Measurements from ENCODE around the gene DNAJB5. TPM values are rescaled to one million over a fixed set of nuclear protein-coding genes. Genes with fewer than 3 reads are reported as not detected.

Gene DNAJB5
- polyA plus RNA-seq, 2 donors: 4.2 to 8.9 TPM

- H3K27me3 ChIP-seq (ENCODE audit: control insufficient read depth in 1 of 2, insufficient read depth in 2 of 2, low read length in 2 of 2): no peaks in the 10 kb centered on the region
- WGBS, 2 donors: 42 to 49% methylated on average over 48 of the region's 48 CpGs
- H3K4me3 ChIP-seq (ENCODE audit: low read depth in 1 of 2, low read length in 2 of 2): no peak overlapping the region
- no peaks in the 10 kb centered on the region for H3K36me3 ChIP-seq (ENCODE audit: control insufficient read depth in 2 of 2, insufficient read depth in 2 of 2, low read length in 1 of 2)
- H3K9me3 ChIP-seq (ENCODE audit: control insufficient read depth in 2 of 2, insufficient read depth in 1 of 2, low read depth in 1 of 2, low read length in 1 of 2): no peaks in the 10 kb centered on the region
- H3K27ac ChIP-seq (ENCODE audit: low read depth in 2 of 2, low read length in 1 of 2): peak overlapping the region in 1 of 2 donors; percentile 9
- H3K4me1 ChIP-seq (ENCODE audit: control insufficient read depth in 2 of 2, insufficient read depth in 2 of 2, low read length in 1 of 2): peaks cover 0 to 3% of the 10 kb centered on the region in 2 donors
Observed at GRCh38 chr9:35035851-35036701, 46.5 kb downstream of the DNAJB5 start.

- H3K27ac ChIP-seq (ENCODE audit: low read depth in 2 of 2, low read length in 1 of 2): no peak overlapping the region
- WGBS, 2 donors: 83 to 92% methylated on average over 3 of the region's 3 CpGs
- H3K4me1 ChIP-seq (ENCODE audit: control insufficient read depth in 2 of 2, insufficient read depth in 2 of 2, low read length in 1 of 2): no peaks in the 10 kb centered on the region
- no peak overlapping the region for H3K4me3 ChIP-seq (ENCODE audit: low read depth in 1 of 2, low read length in 2 of 2)
- peaks cover 0 to 7% of the 10 kb centered on the region in 2 donors for H3K36me3 ChIP-seq (ENCODE audit: control insufficient read depth in 2 of 2, insufficient read depth in 2 of 2, low read length in 1 of 2)
- no peaks in the 10 kb centered on the region for H3K9me3 ChIP-seq (ENCODE audit: control insufficient read depth in 2 of 2, insufficient read depth in 1 of 2, low read depth in 1 of 2, low read length in 1 of 2)
- H3K27me3 ChIP-seq (ENCODE audit: control insufficient read depth in 1 of 2, insufficient read depth in 2 of 2, low read length in 2 of 2): no peaks in the 10 kb centered on the region
Observed at GRCh38 chr9:35042081-35042604, 52.6 kb downstream of the DNAJB5 start.

- no peaks in the 10 kb centered on the region for H3K9me3 ChIP-seq (ENCODE audit: control insufficient read depth in 2 of 2, insufficient read depth in 1 of 2, low read depth in 1 of 2, low read length in 1 of 2)
- H3K36me3 ChIP-seq (ENCODE audit: control insufficient read depth in 2 of 2, insufficient read depth in 2 of 2, low read length in 1 of 2): peaks cover 0 to 7% of the 10 kb centered on the region in 2 donors
- H3K4me3 ChIP-seq (ENCODE audit: low read depth in 1 of 2, low read length in 2 of 2): no peak overlapping the region
- H3K4me1 ChIP-seq (ENCODE audit: control insufficient read depth in 2 of 2, insufficient read depth in 2 of 2, low read length in 1 of 2): no peaks in the 10 kb centered on the region
- H3K27me3 ChIP-seq (ENCODE audit: control insufficient read depth in 1 of 2, insufficient read depth in 2 of 2, low read length in 2 of 2): no peaks in the 10 kb centered on the region
- H3K27ac ChIP-seq (ENCODE audit: low read depth in 2 of 2, low read length in 1 of 2): no peak overlapping the region
- WGBS, 2 donors: 92 to 93% methylated on average over 6 of the region's 6 CpGs
Observed at GRCh38 chr9:35042891-35043545, 53.5 kb downstream of the DNAJB5 start.

- H3K27ac ChIP-seq (ENCODE audit: low read depth in 2 of 2, low read length in 1 of 2): no peak overlapping the region
- WGBS, 2 donors: 87 to 89% methylated on average over 3 of the region's 3 CpGs
- H3K4me3 ChIP-seq (ENCODE audit: low read depth in 1 of 2, low read length in 2 of 2): no peak overlapping the region
Observed at GRCh38 chr9:35044071-35044470, 54.5 kb downstream of the DNAJB5 start.

More at GRCh38 chr9:35044071-35044470, 54.5 kb downstream of the DNAJB5 start:
- Histone ChIP-seq H3K4me1 (ENCODE audit: control insufficient read depth in 2 of 2, insufficient read depth in 2 of 2, low read length in 1 of 2) (no peaks in the 10 kb centered on the region), H3K36me3 (ENCODE audit: control insufficient read depth in 2 of 2, insufficient read depth in 2 of 2, low read length in 1 of 2) (peaks cover 0 to 7% of the 10 kb centered on the region in 2 donors), H3K9me3 (ENCODE audit: control insufficient read depth in 2 of 2, insufficient read depth in 1 of 2, low read depth in 1 of 2, low read length in 1 of 2) (no peaks in the 10 kb centered on the region), H3K27me3 (ENCODE audit: control insufficient read depth in 1 of 2, insufficient read depth in 2 of 2, low read length in 2 of 2) (no peaks in the 10 kb centered on the region)

Other genes with a start within 250 kb of the DNAJB5 start
- under 1 TPM; 0.04 to 0.07 TPM for gene PHF24, start 31.5 kb upstream of the DNAJB5 start, polyA plus RNA-seq
- gene VCP, start 82.9 kb downstream of the DNAJB5 start, polyA plus RNA-seq: 100 to 1,000 TPM in 1 of 2 donors, 10 to 100 TPM in 1; 60.4 to 150 TPM
- 10 to 100 TPM; 14.7 to 24.5 TPM for gene FANCG, start 90.2 kb downstream of the DNAJB5 start, polyA plus RNA-seq
- 10 to 100 TPM; 12.3 to 12.5 TPM for gene PIGO, start 106.8 kb downstream of the DNAJB5 start, polyA plus RNA-seq
- gene STOML2, start 113.4 kb downstream of the DNAJB5 start, polyA plus RNA-seq: 100 to 1,000 TPM in 1 of 2 donors, 10 to 100 TPM in 1; 32.9 to 107 TPM
- gene ATOSB, start 126.1 kb downstream of the DNAJB5 start, polyA plus RNA-seq: 10 to 100 TPM; 19.6 to 20.9 TPM
- 10 to 100 TPM; 11.3 to 15.6 TPM for gene UNC13B, start 172.3 kb downstream of the DNAJB5 start, polyA plus RNA-seq